Ishikawa (cell line): ENCODE data around the gene SEMA3E.

Experiments used
- CEBPB ChIP-seq: IDR thresholded peaks from 2 replicates; pipeline ENCODE4 v1.6.1; 2012
- CREB1 ChIP-seq: IDR thresholded peaks from 2 replicates; pipeline ENCODE4 v1.6.1; 2012; ENCODE audit warnings: low read depth
- EGR1 ChIP-seq: IDR thresholded peaks from 2 replicates; pipeline ENCODE4 v1.6.1; 2012
- EP300 ChIP-seq: IDR thresholded peaks from 2 replicates; pipeline ENCODE4 v1.6.1; 2012; ENCODE audit warnings: borderline replicate concordance
- FOXM1 ChIP-seq: IDR thresholded peaks from 2 replicates; pipeline ENCODE4 v1.6.1; 2012; ENCODE audit warnings: low read depth, borderline replicate concordance
- MAX ChIP-seq: IDR thresholded peaks from 2 replicates; pipeline ENCODE4 v1.6.1; 2012
- NFIC ChIP-seq: IDR thresholded peaks from 2 replicates; pipeline ENCODE4 v1.6.1; 2012
- RAD21 ChIP-seq: IDR thresholded peaks from 2 replicates; pipeline ENCODE4 v1.6.1; 2012; ENCODE audit warnings: low read depth
- TAF1 ChIP-seq: IDR thresholded peaks from 2 replicates; pipeline ENCODE4 v1.6.1; 2012; ENCODE audit warnings: low read depth, mild to moderate bottlenecking
- TCF12 ChIP-seq: IDR thresholded peaks from 2 replicates; pipeline ENCODE4 v1.6.1; 2012; ENCODE audit warnings: low read depth
- TEAD4 ChIP-seq: IDR thresholded peaks from 2 replicates; pipeline ENCODE4 v1.6.1; 2012
- USF1 ChIP-seq: IDR thresholded peaks from 2 replicates; pipeline ENCODE4 v1.6.1; 2012
- YY1 ChIP-seq: IDR thresholded peaks from 2 replicates; pipeline ENCODE4 v1.6.1; 2012; ENCODE audit warnings: low read depth
- ZBTB7A ChIP-seq: IDR thresholded peaks from 2 replicates; pipeline ENCODE4 v1.6.1; 2012; ENCODE audit warnings: low read depth
- TF ChIP-seq, protein P1 (sequence below): IDR thresholded peaks from 2 replicates; pipeline ENCODE4 v1.6.1; 2012; ENCODE audit warnings: low read depth, mild to moderate bottlenecking

The SEMA3E gene

GRCh38 chr7:83449781-83450180 lies 199.2 kb downstream of the SEMA3E start:
- TF ChIP-seq EGR1 (no peak), TAF1 (no peak), RAD21 (no peak), USF1 (no peak), YY1 (no peak), MAX (no peak), FOXM1 (no peak)
- TF ChIP-seq, protein P1, sequence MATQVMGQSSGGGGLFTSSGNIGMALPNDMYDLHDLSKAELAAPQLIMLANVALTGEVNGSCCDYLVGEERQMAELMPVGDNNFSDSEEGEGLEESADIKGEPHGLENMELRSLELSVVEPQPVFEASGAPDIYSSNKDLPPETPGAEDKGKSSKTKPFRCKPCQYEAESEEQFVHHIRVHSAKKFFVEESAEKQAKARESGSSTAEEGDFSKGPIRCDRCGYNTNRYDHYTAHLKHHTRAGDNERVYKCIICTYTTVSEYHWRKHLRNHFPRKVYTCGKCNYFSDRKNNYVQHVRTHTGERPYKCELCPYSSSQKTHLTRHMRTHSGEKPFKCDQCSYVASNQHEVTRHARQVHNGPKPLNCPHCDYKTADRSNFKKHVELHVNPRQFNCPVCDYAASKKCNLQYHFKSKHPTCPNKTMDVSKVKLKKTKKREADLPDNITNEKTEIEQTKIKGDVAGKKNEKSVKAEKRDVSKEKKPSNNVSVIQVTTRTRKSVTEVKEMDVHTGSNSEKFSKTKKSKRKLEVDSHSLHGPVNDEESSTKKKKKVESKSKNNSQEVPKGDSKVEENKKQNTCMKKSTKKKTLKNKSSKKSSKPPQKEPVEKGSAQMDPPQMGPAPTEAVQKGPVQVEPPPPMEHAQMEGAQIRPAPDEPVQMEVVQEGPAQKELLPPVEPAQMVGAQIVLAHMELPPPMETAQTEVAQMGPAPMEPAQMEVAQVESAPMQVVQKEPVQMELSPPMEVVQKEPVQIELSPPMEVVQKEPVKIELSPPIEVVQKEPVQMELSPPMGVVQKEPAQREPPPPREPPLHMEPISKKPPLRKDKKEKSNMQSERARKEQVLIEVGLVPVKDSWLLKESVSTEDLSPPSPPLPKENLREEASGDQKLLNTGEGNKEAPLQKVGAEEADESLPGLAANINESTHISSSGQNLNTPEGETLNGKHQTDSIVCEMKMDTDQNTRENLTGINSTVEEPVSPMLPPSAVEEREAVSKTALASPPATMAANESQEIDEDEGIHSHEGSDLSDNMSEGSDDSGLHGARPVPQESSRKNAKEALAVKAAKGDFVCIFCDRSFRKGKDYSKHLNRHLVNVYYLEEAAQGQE = no peak

DNA sequence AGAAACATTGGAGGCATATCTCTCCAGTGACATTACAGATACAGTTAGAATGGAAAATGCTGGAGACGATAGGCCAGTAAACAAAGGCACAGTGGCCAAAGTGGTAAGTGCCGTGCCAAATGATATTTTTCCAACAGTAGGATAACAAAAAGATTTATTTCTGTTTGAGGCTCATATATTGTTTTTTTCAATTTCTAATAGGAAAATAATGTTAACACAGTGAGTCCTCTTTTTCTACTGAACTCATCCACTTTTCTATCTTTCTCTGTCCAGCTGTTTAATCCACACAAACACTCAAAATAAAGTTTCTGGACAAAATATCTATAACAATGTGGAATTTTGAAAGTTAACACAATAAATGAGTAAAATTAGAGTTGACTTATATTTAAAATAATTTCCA lies 201.3 kb downstream of the SEMA3E start:
- TF ChIP-seq CREB1 = no peak
- no peak for TF ChIP-seq YY1
- no peak for TF ChIP-seq CEBPB
- TF ChIP-seq EGR1 = no peak
- TF ChIP-seq USF1 = no peak
- TF ChIP-seq EP300 = no peak
- no peak for TF ChIP-seq FOXM1
- no peak for TF ChIP-seq TEAD4
- TF ChIP-seq NFIC = no peak
- no peak for TF ChIP-seq RAD21
- no peak for TF ChIP-seq MAX
- TF ChIP-seq TAF1 = no peak
- TF ChIP-seq TCF12 = no peak
- TF ChIP-seq, protein P1 = no peak

GRCh38 chr7:83446102-83446669 lies 202.8 kb downstream of the SEMA3E start:
- TF ChIP-seq CEBPB = no peak

DNA sequence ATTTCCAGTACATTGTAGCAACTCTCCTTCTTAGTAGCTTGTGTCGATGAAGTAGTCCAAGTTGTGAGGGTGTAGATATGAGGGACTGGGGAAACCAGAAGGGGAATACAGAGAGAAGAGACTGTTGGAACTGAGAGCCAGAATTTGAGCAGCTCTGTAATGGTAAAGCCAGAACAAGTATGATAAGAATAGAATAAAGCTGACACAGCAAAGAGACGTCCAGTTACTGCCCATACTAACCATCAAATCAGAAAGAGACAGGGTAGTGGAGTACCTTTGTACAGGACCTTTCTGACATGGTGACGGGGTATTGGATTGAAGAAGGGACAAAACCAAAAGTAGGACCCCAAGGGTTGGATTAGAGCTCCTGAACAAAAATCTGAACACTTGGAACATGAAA lies 206.0 kb downstream of the SEMA3E start:
- TF ChIP-seq USF1 (no peak), RAD21 (no peak), CEBPB (no peak), TCF12 (no peak), TAF1 (no peak), EP300 (no peak), NFIC (no peak), FOXM1 (no peak), CREB1 (no peak), EGR1 (no peak)
- TF ChIP-seq, protein P1 = no peak

- TF ChIP-seq YY1 (no peak), ZBTB7A (no peak), TEAD4 (no peak), MAX (no peak), CEBPB (no peak), TCF12 (no peak), EP300 (no peak), NFIC (no peak), CREB1 (no peak), TAF1 (no peak), EGR1 (no peak)
- TF ChIP-seq, protein P1 = no peak
Observed at GRCh38 chr7:83439026-83439425, 209.9 kb downstream of the SEMA3E start.
